Neural cell (in vitro differentiated cells): ENCODE measurements around the gene CLTB.

Source experiments
- EP300 ChIP-seq: fragments of 450-650 bp; conservative IDR thresholded peaks from 2 replicates; pipeline ENCODE4 v1.6.1; 2014; ENCODE audit warnings: antibody characterized with exemption, mild to moderate bottlenecking, moderate library complexity; ENCODE audit not compliant: poor library complexity, severe bottlenecking
- EZH2 ChIP-seq: fragments of 200-600, 300-800 bp; shearing (Covaris generic), sonication (generic); IDR thresholded peaks from 2 replicates; pipeline ENCODE4 v1.6.1; 2014; ENCODE audit warnings: antibody characterized with exemption, low read length, borderline replicate concordance, mild to moderate bottlenecking; ENCODE audit not compliant: insufficient read depth, poor library complexity, severe bottlenecking
- RAD21 ChIP-seq: fragments of 450-650 bp; conservative IDR thresholded peaks from 2 replicates; pipeline ENCODE4 v1.6.1; 2014; ENCODE audit warnings: antibody characterized with exemption, mild to moderate bottlenecking, moderate library complexity
- TF ChIP-seq, protein P1 (sequence below): IDR thresholded peaks from 2 replicates; pipeline ENCODE4 v1.6.1; 2012; ENCODE audit warnings: borderline replicate concordance
- TF ChIP-seq, protein P2 (sequence below): fragments of 450-650 bp; IDR thresholded peaks from 2 replicates; pipeline ENCODE4 v1.5.1; 2014; ENCODE audit warnings: antibody characterized with exemption, mild to moderate bottlenecking, moderate library complexity; ENCODE audit not compliant: poor library complexity, severe bottlenecking

DNA sequence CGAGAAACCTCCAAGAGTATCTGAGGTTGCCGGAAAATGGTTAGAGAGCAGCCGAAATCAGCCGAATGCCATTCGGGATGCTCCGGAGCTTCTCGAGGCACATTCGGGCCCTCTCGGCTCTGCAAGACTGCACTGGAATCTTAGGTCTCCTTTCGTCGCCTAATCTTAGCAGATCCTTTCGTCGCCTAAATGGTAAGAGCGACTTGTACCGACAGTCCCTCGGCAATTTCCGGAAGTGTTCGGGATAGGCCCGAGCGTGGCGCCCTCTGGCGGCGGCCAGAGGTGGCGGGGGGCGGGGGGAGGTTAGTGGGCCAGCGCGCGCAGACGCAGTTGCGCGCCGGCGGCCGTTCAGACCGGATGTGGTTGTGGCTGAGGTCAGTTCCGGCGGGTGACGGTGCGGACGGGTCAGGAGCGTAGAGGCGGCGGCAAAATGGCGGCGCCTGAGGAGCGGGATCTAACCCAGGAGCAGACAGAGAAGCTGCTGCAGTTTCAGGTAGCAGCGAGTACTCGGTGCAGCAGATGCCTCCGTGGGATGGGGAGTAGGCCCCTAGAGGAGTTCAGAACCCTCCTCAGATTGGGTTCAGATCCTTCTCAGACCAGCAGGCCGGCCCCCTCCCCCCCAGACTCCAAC, 31.8 kb upstream of the CLTB start, which contains the start of gene FAF2:
- TF ChIP-seq, protein P1, sequence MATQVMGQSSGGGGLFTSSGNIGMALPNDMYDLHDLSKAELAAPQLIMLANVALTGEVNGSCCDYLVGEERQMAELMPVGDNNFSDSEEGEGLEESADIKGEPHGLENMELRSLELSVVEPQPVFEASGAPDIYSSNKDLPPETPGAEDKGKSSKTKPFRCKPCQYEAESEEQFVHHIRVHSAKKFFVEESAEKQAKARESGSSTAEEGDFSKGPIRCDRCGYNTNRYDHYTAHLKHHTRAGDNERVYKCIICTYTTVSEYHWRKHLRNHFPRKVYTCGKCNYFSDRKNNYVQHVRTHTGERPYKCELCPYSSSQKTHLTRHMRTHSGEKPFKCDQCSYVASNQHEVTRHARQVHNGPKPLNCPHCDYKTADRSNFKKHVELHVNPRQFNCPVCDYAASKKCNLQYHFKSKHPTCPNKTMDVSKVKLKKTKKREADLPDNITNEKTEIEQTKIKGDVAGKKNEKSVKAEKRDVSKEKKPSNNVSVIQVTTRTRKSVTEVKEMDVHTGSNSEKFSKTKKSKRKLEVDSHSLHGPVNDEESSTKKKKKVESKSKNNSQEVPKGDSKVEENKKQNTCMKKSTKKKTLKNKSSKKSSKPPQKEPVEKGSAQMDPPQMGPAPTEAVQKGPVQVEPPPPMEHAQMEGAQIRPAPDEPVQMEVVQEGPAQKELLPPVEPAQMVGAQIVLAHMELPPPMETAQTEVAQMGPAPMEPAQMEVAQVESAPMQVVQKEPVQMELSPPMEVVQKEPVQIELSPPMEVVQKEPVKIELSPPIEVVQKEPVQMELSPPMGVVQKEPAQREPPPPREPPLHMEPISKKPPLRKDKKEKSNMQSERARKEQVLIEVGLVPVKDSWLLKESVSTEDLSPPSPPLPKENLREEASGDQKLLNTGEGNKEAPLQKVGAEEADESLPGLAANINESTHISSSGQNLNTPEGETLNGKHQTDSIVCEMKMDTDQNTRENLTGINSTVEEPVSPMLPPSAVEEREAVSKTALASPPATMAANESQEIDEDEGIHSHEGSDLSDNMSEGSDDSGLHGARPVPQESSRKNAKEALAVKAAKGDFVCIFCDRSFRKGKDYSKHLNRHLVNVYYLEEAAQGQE, result peak; percentile 82
- TF ChIP-seq, protein P2, sequence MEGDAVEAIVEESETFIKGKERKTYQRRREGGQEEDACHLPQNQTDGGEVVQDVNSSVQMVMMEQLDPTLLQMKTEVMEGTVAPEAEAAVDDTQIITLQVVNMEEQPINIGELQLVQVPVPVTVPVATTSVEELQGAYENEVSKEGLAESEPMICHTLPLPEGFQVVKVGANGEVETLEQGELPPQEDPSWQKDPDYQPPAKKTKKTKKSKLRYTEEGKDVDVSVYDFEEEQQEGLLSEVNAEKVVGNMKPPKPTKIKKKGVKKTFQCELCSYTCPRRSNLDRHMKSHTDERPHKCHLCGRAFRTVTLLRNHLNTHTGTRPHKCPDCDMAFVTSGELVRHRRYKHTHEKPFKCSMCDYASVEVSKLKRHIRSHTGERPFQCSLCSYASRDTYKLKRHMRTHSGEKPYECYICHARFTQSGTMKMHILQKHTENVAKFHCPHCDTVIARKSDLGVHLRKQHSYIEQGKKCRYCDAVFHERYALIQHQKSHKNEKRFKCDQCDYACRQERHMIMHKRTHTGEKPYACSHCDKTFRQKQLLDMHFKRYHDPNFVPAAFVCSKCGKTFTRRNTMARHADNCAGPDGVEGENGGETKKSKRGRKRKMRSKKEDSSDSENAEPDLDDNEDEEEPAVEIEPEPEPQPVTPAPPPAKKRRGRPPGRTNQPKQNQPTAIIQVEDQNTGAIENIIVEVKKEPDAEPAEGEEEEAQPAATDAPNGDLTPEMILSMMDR, result peak; percentile 100
- TF ChIP-seq EP300 (peak; percentile 77), EZH2 (no peak), RAD21 (peak; percentile 45)
